Progenitor cell of endocrine pancreas (in vitro differentiated cells): Measurements from ENCODE around the gene C20orf141. TPM values are rescaled to one million over a fixed set of nuclear protein-coding genes. Genes with fewer than 3 reads are reported as not detected.

Source experiments
- DNase-seq: peaks from one replicate; pipeline ENCODE4 v3.0.0; 2021; ENCODE audit warnings: low spot score; ENCODE audit not compliant: unreplicated experiment
- H3K27ac Mint-ChIP-seq: 2 replicates; pipeline ENCODE4 v1.8.0; 2021; ENCODE audit warnings: mild to moderate bottlenecking, moderate library complexity, mixed read lengths
- H3K27me3 Mint-ChIP-seq: 2 replicates; pipeline ENCODE4 v1.8.0; 2021; ENCODE audit warnings: mixed read lengths
- H3K36me3 Mint-ChIP-seq: 2 replicates; pipeline ENCODE4 v1.8.0; 2022; ENCODE audit warnings: mixed read lengths; ENCODE audit not compliant: insufficient read depth
- H3K4me1 Mint-ChIP-seq: 2 replicates; pipeline ENCODE4 v1.8.0; 2021; ENCODE audit warnings: low read depth, mixed read lengths
- H3K4me3 Mint-ChIP-seq: 2 replicates; pipeline ENCODE4 v1.8.0; 2021; ENCODE audit warnings: low read depth, mild to moderate bottlenecking, moderate library complexity, mixed read lengths
- H3K9me3 Mint-ChIP-seq: 2 replicates; pipeline ENCODE4 v1.8.0; 2021; ENCODE audit warnings: low read depth, mixed read lengths
- total RNA-seq: library from RNA; stranded (reverse); gene quantifications from 2 replicates; pipeline ENCODE4 v1.2.1, GENCODE V29; 2021
- TF ChIP-seq, protein P1 (sequence below): fragments of 200-600 bp; sonication (generic); IDR thresholded peaks from one replicate; pipeline ENCODE4 v1.5.0; 2021; ENCODE audit warnings: antibody characterized with exemption, mild to moderate bottlenecking; ENCODE audit not compliant: unreplicated experiment

The C20orf141 gene
- total RNA-seq, 1 donor from 2014 or later, result not detected

DNA sequence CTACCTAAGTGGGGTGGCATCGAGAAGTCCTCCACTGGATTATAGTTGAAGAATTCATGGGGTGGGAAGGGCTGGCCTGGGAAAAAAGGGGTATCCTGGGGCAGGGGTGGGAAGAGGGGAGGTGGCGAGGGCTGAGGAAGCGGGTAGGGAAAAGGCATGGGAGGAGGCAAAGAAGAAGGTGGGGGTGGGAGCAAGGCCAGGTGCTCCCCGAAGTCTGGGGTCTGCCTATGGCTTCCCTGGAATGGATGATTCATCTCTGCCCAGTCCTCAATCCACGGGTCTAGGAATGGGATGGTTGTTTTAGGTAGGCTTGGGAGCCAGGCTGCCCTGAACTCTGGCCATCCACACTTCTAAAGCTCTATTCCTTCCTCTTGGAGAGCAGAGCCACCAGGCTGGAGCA, 21.2 kb downstream of the C20orf141 start:
- no peak for DNase-seq
- peaks cover 2% of the 10 kb centered on the region for H3K4me1 Mint-ChIP-seq
- H3K36me3 Mint-ChIP-seq, result peaks cover 12% of the 10 kb centered on the region
- H3K27ac Mint-ChIP-seq, result no peak overlapping the region
- no peaks in the 10 kb centered on the region for H3K9me3 Mint-ChIP-seq
- H3K27me3 Mint-ChIP-seq, result no peaks in the 10 kb centered on the region
- H3K4me3 Mint-ChIP-seq, result no peak overlapping the region
- TF ChIP-seq, protein P1, sequence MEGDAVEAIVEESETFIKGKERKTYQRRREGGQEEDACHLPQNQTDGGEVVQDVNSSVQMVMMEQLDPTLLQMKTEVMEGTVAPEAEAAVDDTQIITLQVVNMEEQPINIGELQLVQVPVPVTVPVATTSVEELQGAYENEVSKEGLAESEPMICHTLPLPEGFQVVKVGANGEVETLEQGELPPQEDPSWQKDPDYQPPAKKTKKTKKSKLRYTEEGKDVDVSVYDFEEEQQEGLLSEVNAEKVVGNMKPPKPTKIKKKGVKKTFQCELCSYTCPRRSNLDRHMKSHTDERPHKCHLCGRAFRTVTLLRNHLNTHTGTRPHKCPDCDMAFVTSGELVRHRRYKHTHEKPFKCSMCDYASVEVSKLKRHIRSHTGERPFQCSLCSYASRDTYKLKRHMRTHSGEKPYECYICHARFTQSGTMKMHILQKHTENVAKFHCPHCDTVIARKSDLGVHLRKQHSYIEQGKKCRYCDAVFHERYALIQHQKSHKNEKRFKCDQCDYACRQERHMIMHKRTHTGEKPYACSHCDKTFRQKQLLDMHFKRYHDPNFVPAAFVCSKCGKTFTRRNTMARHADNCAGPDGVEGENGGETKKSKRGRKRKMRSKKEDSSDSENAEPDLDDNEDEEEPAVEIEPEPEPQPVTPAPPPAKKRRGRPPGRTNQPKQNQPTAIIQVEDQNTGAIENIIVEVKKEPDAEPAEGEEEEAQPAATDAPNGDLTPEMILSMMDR, result no peak

DNA sequence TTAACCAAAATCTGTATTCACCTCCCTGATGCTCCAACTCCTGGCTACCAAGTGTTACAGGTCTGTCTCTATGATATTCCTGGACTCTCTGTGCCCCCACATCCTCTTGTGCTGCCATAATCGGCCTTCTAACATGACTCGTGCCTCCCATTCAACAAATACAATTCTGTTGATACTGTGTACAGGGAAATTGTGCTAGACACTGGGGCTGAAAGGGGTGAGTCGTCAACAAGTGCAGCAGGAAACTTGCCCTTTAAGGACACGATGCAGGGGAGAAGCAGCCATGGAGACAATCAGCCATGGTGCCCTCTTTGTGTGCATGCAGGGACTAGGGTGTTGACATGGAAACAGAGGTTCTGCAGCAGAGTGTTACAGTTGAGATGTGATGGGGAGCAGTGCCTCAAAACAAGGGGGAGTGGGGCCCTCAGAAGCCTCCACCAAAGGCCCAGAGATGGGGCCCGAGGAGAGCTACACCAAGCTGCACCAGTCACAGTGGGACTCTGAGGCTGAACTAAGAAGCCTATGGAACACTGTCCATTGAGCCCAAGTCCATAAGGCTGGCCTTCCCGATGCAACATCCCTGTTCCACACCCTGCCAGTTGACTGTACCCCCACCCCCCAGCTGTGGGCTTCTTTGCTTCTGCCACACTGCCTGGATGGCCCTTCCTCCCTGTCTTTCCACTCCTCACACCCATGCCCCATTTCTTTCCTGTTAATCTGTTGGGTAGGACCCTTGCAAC, 22.6 kb downstream of the C20orf141 start:
- Mint-ChIP-seq H3K4me1 (peaks cover 6% of the 10 kb centered on the region), H3K36me3 (peaks cover 12% of the 10 kb centered on the region), H3K27ac (no peak overlapping the region), H3K9me3 (no peaks in the 10 kb centered on the region), H3K27me3 (no peaks in the 10 kb centered on the region), H3K4me3 (no peak overlapping the region)
- no peak for DNase-seq
- TF ChIP-seq, protein P1, result no peak

DNA sequence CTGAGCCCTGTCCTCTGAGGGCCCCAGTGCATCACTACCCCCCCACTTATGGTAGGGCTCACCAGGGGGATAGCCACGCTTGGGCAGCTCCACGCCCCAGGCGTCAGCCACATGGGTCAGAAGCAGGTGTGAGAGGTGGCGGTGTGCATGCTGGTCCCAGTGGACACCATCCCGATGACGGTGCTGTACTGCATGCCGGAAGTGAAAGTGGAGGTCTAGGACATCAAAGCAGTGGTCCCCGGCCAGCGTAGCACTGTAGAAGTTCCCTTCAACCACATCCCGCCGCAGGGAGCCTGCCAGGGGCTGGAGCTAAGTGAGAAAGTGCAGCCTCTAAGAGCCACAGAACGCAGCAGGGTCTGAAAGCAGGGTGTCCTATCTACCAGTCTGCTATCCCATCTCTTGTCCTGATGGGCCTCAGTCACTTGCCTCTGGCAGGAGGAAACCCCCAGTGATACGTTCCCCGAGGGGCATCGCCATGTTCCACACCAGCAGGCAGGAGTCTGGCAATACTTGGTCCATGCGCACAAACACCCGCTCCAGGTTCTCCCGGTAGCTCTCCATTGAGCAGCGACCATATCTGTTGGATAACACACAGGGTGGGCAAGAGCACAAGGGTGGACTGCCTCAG, 23.5 kb downstream of the C20orf141 start:
- Mint-ChIP-seq H3K27me3 (no peaks in the 10 kb centered on the region), H3K4me3 (peak overlapping the region; percentile 30), H3K9me3 (no peaks in the 10 kb centered on the region), H3K4me1 (peaks cover 6% of the 10 kb centered on the region), H3K36me3 (peaks cover 12% of the 10 kb centered on the region), H3K27ac (no peak overlapping the region)
- DNase-seq, result no peak
- TF ChIP-seq, protein P1, result no peak

DNA sequence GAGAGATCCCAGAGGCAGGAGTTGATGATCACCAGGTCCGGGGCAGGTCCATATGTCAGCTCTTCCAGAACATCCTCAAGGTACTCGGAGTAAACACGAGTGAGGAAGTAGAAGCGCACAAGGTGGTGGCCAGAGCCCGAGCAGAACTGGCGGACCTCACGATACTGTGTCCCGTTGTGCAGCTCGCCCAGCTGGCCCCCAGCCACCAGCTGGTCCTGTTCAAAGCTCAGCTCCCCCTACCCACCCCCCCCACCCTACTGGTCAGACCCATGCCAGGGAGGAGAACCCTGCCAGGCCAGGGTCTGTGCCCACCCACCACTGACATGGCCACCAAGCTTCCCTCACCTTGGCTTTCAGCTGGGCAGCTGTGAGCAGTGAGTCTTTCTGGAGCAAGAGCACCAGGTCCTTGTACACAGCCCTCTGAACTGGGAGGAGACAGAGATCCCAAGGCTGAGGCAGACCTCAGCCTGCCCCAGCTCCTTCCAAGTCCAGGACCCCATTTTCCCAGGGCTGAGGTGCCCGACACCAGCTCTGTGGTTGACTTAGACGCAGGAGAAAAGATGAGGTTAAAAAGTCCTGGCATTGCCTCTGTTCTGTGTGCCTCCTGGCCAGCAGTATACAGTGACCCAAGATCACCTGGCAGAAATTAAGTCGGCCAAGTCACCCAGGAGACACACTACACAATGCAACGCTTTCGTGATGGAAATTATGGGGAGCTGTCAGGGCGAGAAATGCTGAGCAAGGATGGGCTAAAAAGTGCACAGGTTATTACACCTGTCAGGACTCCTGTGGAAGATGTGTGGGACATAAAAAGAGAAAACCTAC, 24.3 kb downstream of the C20orf141 start:
- DNase-seq, result no peak
- H3K27me3 Mint-ChIP-seq, result no peaks in the 10 kb centered on the region
- peaks cover 6% of the 10 kb centered on the region for H3K4me1 Mint-ChIP-seq
- H3K9me3 Mint-ChIP-seq, result no peaks in the 10 kb centered on the region
- peak overlapping the region; percentile 85 for H3K27ac Mint-ChIP-seq
- H3K4me3 Mint-ChIP-seq, result peak overlapping the region; percentile 77
- peaks cover 12% of the 10 kb centered on the region for H3K36me3 Mint-ChIP-seq
- TF ChIP-seq, protein P1, result no peak

DNA sequence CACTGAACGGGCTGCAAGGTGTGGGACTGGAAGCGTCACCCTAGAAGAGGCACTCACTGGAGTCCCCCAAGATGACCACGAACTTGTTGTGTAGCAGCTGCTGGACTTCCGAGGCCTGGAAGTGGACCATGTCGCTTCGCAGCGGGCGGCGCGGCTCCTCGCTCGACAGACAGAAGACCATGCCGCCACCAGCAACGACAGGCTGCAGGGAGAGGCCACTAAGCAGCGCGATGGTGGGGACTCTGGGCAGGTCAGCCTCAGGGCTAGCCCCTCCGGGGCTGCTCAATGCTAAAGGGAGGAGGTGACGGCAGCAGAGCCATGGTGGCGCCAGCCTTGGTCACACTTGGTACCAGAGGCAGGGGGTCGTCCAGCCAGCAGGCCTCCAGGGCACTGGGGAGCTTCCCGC, 24.9 kb downstream of the C20orf141 start:
- Mint-ChIP-seq H3K27ac (no peak overlapping the region), H3K27me3 (no peaks in the 10 kb centered on the region), H3K4me1 (peaks cover 6% of the 10 kb centered on the region), H3K36me3 (peaks cover 9% of the 10 kb centered on the region), H3K9me3 (no peaks in the 10 kb centered on the region), H3K4me3 (peak overlapping the region; percentile 77)
- no peak for DNase-seq
- TF ChIP-seq, protein P1, result no peak
